T-helper 2 cell treated with Interferon-gamma antibody and Interleukin-4, amounts not matched to agents 5 μg/mL and 100 μg/mL, for 36 hours (primary cell): Measurements from ENCODE around the gene SP3.

Experiments
- DNase-seq: peaks from one replicate; pipeline ENCODE4 v3.0.0; 2021; ENCODE audit warnings: low spot score
- H3K27ac Mint-ChIP-seq: one replicate; pipeline ENCODE4 v1.8.0; 2021; ENCODE audit warnings: mild to moderate bottlenecking, mixed read lengths
- H3K27me3 Mint-ChIP-seq: one replicate; pipeline ENCODE4 v1.8.0; 2021; ENCODE audit warnings: low read depth, mixed read lengths
- H3K36me3 Mint-ChIP-seq: one replicate; pipeline ENCODE4 v1.8.0; 2021; ENCODE audit warnings: low read depth, mixed read lengths
- H3K4me1 Mint-ChIP-seq: one replicate; pipeline ENCODE4 v1.8.0; 2021; ENCODE audit warnings: low read depth, mixed read lengths
- H3K4me3 Mint-ChIP-seq: one replicate; pipeline ENCODE4 v1.8.0; 2022; ENCODE audit warnings: mild to moderate bottlenecking, moderate library complexity, mixed read lengths
- H3K9me3 Mint-ChIP-seq: one replicate; pipeline ENCODE4 v1.8.0; 2021; ENCODE audit warnings: mixed read lengths

SP3 gene

DNA sequence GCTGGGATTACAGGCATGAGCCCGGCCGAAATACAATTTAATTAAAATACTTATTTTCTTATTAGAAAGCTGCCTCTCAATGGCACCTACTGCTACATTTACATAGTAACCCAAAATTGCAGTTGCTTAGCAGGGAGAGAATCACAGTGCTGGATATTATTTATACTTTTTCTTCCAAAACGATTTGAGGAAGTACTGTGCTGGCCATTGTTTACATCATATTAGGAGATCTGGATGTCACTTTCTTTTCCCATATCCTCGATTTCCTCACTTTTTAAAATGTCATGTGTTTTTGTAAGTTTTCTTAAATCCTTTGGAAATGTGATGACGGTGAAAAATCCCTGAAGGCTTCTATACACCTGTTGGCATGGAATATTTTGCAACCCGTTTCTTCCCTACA is 3.4 kb upstream of the SP3 start:
- Mint-ChIP-seq H3K27me3 (no peaks in the 10 kb centered on the region), H3K9me3 (no peaks in the 10 kb centered on the region), H3K4me1 (peaks cover 17% of the 10 kb centered on the region), H3K4me3 (no peak overlapping the region), H3K27ac (no peak overlapping the region), H3K36me3 (peaks cover 2% of the 10 kb centered on the region)
- no peak for DNase-seq

DNA sequence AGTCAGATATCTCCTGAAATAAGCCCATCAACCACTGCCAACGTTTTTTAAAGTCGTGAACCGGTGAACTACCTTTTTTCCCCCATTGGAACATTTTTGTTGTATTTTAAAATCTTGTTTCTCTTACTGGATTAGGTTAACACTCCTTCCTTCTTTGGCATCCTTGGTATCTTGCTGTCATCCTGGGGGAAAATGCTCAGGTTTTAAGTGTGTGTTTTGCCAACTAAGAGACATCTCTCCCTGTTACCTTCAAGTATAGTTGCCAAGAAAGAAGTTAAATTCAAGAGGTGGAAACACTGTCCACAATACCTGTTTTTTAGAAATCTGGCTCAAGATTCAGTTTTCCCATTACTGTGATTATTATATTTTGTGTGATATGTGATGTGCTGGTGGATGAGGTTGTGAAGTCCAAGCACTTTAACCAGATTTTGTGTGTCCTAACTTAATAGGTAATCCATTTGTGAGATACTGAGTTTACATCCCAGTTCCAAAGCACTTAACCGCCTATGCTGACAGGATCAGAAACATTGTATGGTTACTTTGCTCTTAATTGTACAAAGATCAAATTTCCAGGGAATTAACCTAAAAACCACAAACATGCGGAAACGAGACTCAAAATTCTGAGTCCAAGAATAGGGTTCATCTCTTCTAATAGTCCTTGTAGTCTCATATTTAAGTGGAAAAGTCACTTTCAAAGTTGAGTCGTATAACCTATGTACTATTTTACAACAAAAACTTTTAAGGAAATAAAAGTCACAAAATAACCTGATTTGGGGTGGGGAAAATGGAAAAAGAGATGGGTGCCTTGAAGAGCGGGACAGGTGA is 1.3 kb upstream of the SP3 start:
- DNase-seq, result no peak
- H3K9me3 Mint-ChIP-seq, result no peaks in the 10 kb centered on the region
- peak overlapping the region; percentile 95 for H3K27ac Mint-ChIP-seq
- H3K4me3 Mint-ChIP-seq, result peak overlapping the region; percentile 97
- H3K27me3 Mint-ChIP-seq, result no peaks in the 10 kb centered on the region
- peaks cover 19% of the 10 kb centered on the region for H3K36me3 Mint-ChIP-seq
- peaks cover 27% of the 10 kb centered on the region for H3K4me1 Mint-ChIP-seq

DNA sequence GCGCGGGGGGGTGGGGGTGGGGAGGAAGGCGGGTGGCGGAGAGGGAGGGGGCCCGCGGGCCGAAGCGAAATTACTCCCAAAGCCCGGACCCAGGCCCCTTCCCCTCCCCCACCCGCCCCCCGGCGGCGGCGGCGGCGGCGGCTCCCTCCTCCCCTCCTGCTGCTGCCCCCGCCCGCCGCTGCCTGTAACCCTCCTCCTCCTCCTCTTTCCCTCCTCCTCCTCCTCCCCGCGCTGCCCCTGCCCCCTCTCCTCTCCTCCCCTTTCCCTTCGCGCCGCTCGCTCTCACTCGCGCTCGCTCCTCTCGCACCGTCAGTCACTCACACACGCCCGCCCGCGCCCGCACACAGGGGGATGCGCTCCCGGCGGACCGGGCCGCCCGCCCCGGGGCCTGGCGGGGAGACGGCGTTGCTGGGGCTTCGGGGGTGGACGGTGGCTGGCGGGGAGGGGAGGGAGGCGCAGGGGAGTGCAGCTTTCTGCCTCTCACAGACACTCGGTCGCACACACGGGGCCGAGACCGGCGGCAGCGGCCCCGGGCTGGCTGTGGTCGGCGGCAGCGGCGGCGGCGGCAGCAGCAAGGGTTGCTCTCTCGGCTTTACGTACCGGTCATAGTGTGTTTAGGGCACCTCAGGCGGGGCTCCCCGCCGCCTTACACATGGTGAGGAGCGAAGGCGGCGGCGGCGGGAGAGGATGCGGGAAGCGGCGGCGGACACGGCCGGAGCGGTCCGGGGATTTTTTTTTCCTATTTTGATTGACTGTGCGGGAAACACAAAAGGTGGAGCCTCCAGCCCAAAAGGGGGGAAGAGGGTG is 405 bp downstream of the SP3 start:
- H3K4me1 Mint-ChIP-seq, result peaks cover 36% of the 10 kb centered on the region
- DNase-seq, result peak; percentile 67
- peak overlapping the region; percentile 97 for H3K4me3 Mint-ChIP-seq
- H3K27me3 Mint-ChIP-seq, result no peaks in the 10 kb centered on the region
- H3K27ac Mint-ChIP-seq, result peak overlapping the region; percentile 95
- H3K9me3 Mint-ChIP-seq, result no peaks in the 10 kb centered on the region
- peaks cover 33% of the 10 kb centered on the region for H3K36me3 Mint-ChIP-seq

DNA sequence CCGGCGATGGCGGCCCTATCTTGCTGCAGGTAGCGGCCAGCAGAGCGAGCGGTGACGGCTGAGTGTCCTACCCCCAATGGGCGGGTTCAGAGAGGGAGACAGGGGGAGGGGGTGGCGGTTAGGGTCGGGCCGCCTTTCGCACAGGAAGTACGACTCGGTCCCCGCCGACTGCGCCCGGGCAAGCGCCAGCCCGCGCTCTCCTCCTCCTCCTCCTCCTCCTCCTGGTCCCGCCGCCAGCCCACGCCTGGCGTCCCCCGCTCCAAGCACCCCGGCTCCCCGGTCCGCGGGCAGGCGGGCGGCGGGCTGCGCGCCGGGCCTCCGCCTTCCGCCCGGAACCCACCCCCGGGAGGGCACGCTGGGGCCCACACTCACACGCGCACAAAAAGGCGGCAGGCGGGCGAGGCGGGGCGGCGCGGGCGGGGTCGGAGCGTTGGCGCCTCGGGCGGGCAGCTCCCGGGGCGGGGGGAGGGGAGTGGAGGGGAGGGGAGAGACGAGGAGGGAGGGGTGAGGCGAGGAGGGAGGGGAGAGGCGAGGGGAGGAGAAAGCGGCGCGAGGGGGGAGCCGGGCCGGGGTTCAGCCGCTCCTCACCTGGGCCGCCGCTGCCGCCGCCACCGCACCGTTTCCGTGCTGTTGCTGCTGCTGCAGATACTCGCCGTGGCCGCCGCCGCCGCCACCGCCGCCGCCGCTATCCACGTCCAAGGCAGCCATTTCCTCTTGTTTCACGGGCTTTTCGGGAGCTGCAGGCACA is 1.2 kb downstream of the SP3 start:
- Mint-ChIP-seq H3K36me3 (peaks cover 39% of the 10 kb centered on the region), H3K9me3 (no peaks in the 10 kb centered on the region), H3K4me1 (peaks cover 42% of the 10 kb centered on the region), H3K27ac (peak overlapping the region; percentile 95), H3K4me3 (peak overlapping the region; percentile 97), H3K27me3 (no peaks in the 10 kb centered on the region)
- peak; percentile 88 for DNase-seq

DNA sequence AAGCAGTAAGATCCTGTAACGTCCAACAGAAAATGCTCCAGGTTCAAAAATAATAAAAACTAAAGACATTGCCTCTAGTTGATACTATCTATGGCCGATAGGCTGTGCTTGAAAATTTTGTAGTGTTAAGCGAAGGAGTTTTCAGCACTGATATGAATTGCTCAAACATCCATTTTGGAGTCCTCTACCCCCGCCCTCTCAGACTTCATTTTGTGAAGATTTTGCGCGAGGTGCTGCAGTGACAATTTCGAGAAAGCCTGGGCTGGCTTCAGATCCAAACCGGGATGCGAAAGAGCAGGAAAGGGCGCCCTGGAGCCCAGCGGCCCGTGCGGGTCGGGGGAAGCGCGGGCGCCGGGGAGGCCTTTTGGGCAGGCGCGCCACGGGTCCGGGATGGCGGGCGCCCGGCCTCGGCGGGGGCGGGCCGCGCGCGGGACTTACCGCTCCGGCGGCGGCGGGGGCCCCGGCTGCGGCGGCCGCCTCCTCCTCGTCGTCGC is 1.8 kb downstream of the SP3 start:
- H3K4me3 Mint-ChIP-seq, result peak overlapping the region; percentile 99
- peaks cover 41% of the 10 kb centered on the region for H3K36me3 Mint-ChIP-seq
- H3K4me1 Mint-ChIP-seq, result peaks cover 45% of the 10 kb centered on the region
- no peaks in the 10 kb centered on the region for H3K9me3 Mint-ChIP-seq
- H3K27me3 Mint-ChIP-seq, result no peaks in the 10 kb centered on the region
- H3K27ac Mint-ChIP-seq, result peak overlapping the region; percentile 99
- DNase-seq, result no peak

DNA sequence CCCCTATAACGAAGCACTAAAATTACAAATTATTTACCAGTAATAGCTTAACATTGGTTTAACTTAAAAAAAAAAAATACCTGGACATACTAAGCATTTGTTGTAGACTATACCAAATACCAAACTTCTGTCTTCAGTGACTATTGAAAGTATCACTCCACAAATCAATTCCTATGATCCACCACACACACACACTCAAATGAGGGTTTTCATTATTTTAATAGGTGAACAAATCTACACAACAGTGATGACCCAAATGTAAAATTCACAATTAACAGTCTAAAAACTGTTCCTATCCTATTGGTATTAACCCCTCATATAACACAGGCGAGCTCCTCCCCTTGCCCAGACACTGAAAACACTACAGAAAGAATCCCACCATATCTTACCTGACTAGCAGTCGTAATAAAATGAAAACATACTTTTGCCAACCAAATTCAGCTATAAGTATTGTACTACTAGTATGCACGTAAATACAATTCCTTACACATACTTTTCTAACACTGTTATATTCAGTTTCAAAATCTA is 2.5 kb downstream of the SP3 start:
- peak overlapping the region; percentile 99 for H3K27ac Mint-ChIP-seq
- DNase-seq, result no peak
- H3K36me3 Mint-ChIP-seq, result peaks cover 43% of the 10 kb centered on the region
- no peaks in the 10 kb centered on the region for H3K9me3 Mint-ChIP-seq
- no peaks in the 10 kb centered on the region for H3K27me3 Mint-ChIP-seq
- H3K4me3 Mint-ChIP-seq, result peak overlapping the region; percentile 99
- peaks cover 47% of the 10 kb centered on the region for H3K4me1 Mint-ChIP-seq

DNA sequence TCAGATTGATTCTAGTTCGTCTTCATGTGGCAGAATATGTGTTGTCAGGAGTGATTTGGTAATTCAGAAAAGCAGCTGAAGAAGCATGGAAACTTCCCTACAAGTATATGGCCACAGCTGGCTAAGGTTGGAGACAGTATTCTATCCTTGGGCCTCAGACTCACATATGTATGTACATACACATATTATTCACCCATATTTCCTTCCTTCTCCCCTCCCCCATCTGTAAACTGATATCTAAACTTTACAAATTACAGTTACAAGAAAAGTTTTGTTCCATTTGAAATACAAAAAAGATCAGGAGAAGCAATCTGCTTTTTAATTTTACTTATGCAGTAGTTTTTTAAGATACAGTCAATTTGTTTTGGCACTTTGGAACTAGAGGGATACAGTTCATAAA is 3.1 kb downstream of the SP3 start:
- Mint-ChIP-seq H3K36me3 (peaks cover 48% of the 10 kb centered on the region), H3K27me3 (no peaks in the 10 kb centered on the region), H3K9me3 (no peaks in the 10 kb centered on the region), H3K4me1 (peaks cover 53% of the 10 kb centered on the region), H3K4me3 (peak overlapping the region; percentile 99), H3K27ac (peak overlapping the region; percentile 99)
- DNase-seq, result no peak

DNA sequence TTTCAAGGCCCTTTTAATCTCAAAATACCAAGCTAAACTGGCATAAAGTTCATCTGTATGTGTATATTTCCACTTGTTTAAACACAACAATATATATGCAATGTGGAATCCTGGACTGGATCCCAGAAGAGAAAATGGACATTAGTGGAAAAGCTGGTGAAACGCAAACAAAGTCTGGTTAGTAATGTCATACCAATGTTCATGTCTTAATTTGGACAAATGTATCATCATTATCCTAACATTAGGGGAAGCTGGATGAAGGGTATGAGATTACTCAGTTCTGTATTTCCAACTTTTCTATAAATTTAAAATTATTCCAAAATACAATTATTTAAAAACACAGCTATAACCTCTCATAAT is 3.8 kb downstream of the SP3 start:
- H3K27ac Mint-ChIP-seq, result no peak overlapping the region
- H3K4me3 Mint-ChIP-seq, result peak overlapping the region; percentile 67
- peaks cover 50% of the 10 kb centered on the region for H3K36me3 Mint-ChIP-seq
- DNase-seq, result no peak
- no peaks in the 10 kb centered on the region for H3K9me3 Mint-ChIP-seq
- H3K4me1 Mint-ChIP-seq, result peaks cover 53% of the 10 kb centered on the region
- no peaks in the 10 kb centered on the region for H3K27me3 Mint-ChIP-seq

DNA sequence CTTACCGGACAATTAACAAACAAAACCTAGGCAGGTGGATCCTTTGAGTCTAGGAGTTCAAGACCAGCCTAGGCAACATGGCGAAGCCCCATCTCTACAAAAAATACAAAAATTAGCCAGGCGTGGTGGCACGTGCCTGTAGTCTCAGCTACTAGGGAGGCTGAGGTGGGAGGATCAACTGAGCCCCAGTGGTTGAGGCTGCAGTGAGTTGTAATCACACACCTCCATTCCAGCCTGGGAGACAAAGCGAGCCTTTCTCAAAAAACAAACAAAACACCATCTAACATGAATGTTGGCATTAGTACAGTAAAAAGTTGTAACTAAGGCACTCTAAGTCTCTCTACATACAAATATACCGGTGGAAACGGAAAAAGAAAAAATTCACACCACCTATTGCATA is 5.3 kb downstream of the SP3 start:
- DNase-seq, result no peak
- H3K4me3 Mint-ChIP-seq, result peak overlapping the region; percentile 76
- H3K4me1 Mint-ChIP-seq, result peaks cover 60% of the 10 kb centered on the region
- H3K36me3 Mint-ChIP-seq, result peaks cover 62% of the 10 kb centered on the region
- no peaks in the 10 kb centered on the region for H3K9me3 Mint-ChIP-seq
- H3K27me3 Mint-ChIP-seq, result no peaks in the 10 kb centered on the region
- no peak overlapping the region for H3K27ac Mint-ChIP-seq

DNA sequence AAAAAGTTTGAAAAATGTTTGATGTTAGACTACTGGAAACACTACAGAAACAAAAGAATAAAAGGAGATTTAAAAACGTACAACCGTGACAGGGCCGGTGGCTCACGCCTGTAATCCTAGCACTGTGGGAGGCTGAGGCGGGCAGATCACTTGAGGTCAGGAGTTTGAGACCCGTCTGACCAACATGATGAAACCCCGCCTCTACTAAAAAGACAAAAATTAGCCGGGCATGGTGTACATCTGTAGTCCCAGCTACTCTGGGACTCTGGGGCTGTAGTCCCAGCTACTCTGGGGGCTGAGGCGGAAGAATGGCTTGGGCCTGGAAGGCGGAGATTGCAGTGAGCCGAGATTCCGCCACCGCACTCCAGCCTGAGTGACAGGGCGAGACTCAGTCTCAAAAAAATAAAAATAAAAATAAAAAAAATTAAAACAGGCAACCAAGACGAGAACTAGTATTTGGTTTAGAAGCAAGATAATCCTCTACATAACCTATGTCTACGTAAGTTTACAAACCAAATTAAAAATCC is 5.8 kb downstream of the SP3 start:
- no peak overlapping the region for H3K27ac Mint-ChIP-seq
- H3K4me1 Mint-ChIP-seq, result peaks cover 65% of the 10 kb centered on the region
- DNase-seq, result no peak
- peak overlapping the region; percentile 76 for H3K4me3 Mint-ChIP-seq
- no peaks in the 10 kb centered on the region for H3K9me3 Mint-ChIP-seq
- H3K27me3 Mint-ChIP-seq, result no peaks in the 10 kb centered on the region
- peaks cover 66% of the 10 kb centered on the region for H3K36me3 Mint-ChIP-seq

DNA sequence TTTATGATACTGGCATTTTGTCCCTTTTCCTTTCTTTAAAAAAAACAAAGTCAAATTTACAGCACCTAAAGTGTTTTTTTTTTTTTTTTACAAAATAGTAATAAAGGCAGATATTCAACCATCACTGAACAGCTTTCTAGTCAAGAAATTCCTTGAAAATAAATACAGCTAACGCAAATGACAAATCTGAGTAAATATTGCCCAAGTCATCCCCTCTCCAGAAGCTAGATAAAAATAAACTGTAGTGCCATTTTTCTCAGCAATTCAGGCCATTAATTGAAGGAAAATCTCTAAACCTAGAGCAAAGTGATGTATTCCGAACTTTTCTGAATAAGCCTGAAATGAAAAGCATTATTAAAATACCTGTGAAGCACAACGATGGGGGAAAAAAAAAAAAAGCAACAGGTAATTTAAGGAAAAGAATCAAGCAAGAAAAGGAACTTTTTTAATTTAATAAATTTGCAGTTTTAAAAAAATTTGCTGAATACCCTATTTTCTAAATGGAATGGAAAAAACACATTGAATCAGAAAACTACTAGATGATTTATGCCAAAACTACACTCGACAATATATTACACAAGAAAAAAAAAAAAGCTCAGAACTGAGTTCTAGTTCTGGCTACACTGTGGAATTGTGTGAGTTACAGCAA is 6.9 kb downstream of the SP3 start:
- H3K4me3 Mint-ChIP-seq, result peak overlapping the region; percentile 61
- no peaks in the 10 kb centered on the region for H3K9me3 Mint-ChIP-seq
- peaks cover 70% of the 10 kb centered on the region for H3K4me1 Mint-ChIP-seq
- no peak overlapping the region for H3K27ac Mint-ChIP-seq
- DNase-seq, result no peak
- H3K27me3 Mint-ChIP-seq, result no peaks in the 10 kb centered on the region
- peaks cover 76% of the 10 kb centered on the region for H3K36me3 Mint-ChIP-seq

DNA sequence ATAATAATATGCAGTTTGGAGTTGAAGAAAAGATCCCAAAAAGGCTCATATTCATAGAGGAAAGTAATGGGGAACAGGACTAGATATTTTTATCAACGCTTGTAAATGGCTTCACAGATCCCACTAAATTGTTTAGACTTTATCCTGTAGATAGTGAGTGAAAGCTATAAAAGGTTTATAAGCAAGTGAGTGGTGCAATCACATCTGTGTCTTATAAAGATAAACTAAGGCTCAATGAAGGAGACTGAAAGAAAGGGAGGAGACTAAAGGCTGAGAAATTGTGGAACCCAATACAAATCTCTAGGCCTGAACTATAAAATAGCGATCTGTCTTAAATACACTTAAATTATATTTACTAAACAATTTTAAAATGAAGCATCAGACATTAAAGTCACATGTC is 7.7 kb downstream of the SP3 start:
- no peak for DNase-seq
- no peaks in the 10 kb centered on the region for H3K27me3 Mint-ChIP-seq
- no peak overlapping the region for H3K27ac Mint-ChIP-seq
- peak overlapping the region; percentile 36 for H3K4me3 Mint-ChIP-seq
- H3K36me3 Mint-ChIP-seq, result peaks cover 76% of the 10 kb centered on the region
- no peaks in the 10 kb centered on the region for H3K9me3 Mint-ChIP-seq
- H3K4me1 Mint-ChIP-seq, result peaks cover 70% of the 10 kb centered on the region

DNA sequence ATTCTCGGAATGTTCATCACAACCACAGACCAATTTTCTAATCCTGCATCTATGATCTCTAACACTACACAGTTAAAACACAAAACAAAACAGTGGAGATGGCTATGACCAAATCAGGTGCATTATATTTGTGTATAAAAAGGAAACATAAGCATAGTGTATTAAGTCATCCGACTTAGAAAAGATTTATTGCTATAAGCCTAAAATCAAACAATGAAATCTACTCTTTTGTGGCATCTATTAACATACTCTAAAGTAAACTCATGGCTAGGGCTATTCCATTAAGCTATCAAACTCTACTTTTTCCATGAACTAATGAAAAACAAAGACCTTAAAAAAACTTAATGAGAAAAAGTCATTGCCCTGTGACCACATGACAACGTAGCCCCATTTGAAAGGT is 8.7 kb downstream of the SP3 start:
- H3K4me1 Mint-ChIP-seq, result peaks cover 69% of the 10 kb centered on the region
- DNase-seq, result no peak
- peaks cover 78% of the 10 kb centered on the region for H3K36me3 Mint-ChIP-seq
- H3K27me3 Mint-ChIP-seq, result no peaks in the 10 kb centered on the region
- H3K9me3 Mint-ChIP-seq, result no peaks in the 10 kb centered on the region
- H3K27ac Mint-ChIP-seq, result no peak overlapping the region
- H3K4me3 Mint-ChIP-seq, result peak overlapping the region; percentile 25
